ENCODE measurements around the gene KMT2E.
A peak's percentile ranks its signal among the peaks of the same experiment; 100 is the strongest.
"Not testable (repeated sequence)": the region's sequence is repeated elsewhere in the genome, so short reads cannot be mapped to it uniquely, and the experiment has no call there.

KMT2E gene

DNA sequence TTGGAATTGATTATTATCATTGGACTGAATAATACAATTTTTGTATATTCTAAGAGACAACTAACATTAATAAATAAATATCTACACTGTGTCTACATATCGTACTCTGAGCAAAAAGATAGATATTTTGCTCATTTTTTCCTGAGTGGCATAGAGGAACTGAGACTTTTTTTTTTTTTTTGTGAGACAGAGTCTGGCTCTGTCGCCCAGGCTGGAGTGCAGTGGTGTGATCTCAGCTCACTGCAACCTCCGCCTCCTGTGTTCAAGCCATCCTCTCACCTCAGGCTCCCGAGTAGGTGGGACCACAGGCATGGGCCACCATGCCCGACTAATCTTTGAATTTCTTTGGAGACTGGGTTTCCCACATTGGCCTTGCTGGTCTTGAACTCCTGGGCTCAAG is 14.0 kb downstream of the KMT2E start:
- Mint-ChIP-seq H3K27ac (ENCODE audit: low read depth) (no peak overlapping the region), H3K4me3 (peak overlapping the region; percentile 8), H3K27me3 (no peaks in the 10 kb centered on the region), H3K9me3 (no peaks in the 10 kb centered on the region), H3K4me1 (peaks cover 74% of the 10 kb centered on the region), H3K36me3 (ENCODE audit: insufficient read depth) (peaks cover 20% of the 10 kb centered on the region)
- DNase-seq (ENCODE audit: low spot score in 2 of 2) (no peak), ATAC-seq (replicated peaks; ENCODE audit: extremely low read depth, poor library complexity, severe bottlenecking) (peak; percentile 31)

DNA sequence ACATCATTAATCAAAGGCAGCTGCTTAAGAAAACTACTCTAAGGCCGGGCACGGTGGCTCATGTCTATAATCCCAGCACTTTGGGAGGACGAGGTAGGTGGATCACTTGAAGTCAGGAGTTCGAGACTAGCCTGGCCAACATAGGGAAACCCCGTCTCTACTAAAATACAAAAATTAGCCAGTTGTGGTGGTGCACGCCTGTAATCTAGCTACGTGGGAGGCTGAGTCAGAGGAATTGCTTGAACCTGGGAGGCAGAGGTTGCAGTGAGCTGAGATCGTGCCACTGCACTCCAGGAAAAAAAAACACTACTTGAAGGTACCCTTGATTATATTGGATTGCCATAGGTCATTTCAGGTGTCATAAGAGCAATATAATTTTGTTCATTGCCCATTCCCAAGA is 14.9 kb downstream of the KMT2E start:
- Mint-ChIP-seq H3K4me1 (peaks cover 72% of the 10 kb centered on the region), H3K27ac (ENCODE audit: low read depth) (peak overlapping the region; percentile 12), H3K36me3 (ENCODE audit: insufficient read depth) (peaks cover 22% of the 10 kb centered on the region), H3K4me3 (peak overlapping the region; percentile 36)
- DNase-seq (ENCODE audit: low spot score in 2 of 2); ATAC-seq (replicated peaks; ENCODE audit: extremely low read depth, poor library complexity, severe bottlenecking); H3K9me3 Mint-ChIP-seq; H3K27me3 Mint-ChIP-seq: not testable (repeated sequence)

DNA sequence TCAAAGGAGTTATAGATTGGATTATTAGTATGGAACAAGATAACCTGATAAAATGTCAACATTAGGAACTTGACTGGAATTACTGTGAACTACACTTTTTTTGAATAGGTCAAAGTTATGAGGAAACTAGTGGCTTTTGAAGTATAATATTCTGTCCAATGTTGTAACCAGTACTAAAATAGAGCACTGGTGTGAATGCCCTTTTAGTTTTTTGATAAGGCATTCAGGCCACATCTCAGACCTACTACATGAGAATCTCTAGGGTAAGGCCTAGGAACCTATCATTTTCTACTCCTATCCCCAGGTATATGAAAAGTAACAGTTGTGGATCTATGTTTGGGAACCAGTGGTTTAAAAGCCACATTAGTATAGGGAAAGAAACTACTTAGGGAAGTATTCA is 16.4 kb downstream of the KMT2E start:
- Mint-ChIP-seq H3K4me3 (peak overlapping the region; percentile 36), H3K9me3 (no peaks in the 10 kb centered on the region), H3K36me3 (ENCODE audit: insufficient read depth) (peaks cover 26% of the 10 kb centered on the region), H3K4me1 (peaks cover 66% of the 10 kb centered on the region), H3K27ac (ENCODE audit: low read depth) (peak overlapping the region; percentile 12), H3K27me3 (no peaks in the 10 kb centered on the region)
- ATAC-seq (replicated peaks; ENCODE audit: extremely low read depth, poor library complexity, severe bottlenecking) (no peak), DNase-seq (ENCODE audit: low spot score in 2 of 2) (no peak)

DNA sequence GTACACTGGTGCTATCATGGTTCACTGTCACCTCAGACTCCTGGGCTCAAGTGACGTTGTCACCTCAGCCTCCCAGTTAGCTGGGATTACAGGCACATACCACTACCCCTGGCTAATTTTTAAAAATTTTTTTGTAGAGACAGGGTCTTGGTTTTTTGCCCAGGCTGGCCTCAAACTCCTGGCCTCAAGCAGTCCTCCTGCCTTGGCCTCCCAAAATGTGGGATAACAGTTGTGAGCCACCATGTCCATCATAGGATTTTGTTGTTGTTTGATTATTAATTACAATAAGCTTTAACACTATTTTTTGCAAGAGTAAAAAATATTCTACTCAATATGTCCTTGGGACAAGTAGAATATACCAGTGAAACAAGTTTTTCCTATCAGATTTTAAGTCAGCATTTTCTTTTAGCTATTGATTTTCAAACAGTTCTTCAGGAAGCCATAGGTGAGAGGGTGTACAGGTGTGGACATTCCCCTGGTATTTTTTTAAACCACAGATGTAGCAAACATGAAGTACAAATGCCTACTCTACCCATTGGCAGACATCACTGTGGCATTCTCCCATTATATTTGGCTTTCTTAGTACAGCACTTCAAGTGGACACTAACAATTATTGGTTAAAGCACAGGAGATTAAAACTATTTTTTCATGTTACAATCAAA is 18.7 kb downstream of the KMT2E start:
- no peaks in the 10 kb centered on the region for H3K9me3 Mint-ChIP-seq
- no peak overlapping the region for H3K4me3 Mint-ChIP-seq
- peaks cover 60% of the 10 kb centered on the region for H3K4me1 Mint-ChIP-seq
- ATAC-seq (replicated peaks; ENCODE audit: extremely low read depth, poor library complexity, severe bottlenecking) (no peak), DNase-seq (ENCODE audit: low spot score in 2 of 2) (no peak)
- H3K27me3 Mint-ChIP-seq: no peaks in the 10 kb centered on the region
- peaks cover 29% of the 10 kb centered on the region for H3K36me3 Mint-ChIP-seq (ENCODE audit: insufficient read depth)
- H3K27ac Mint-ChIP-seq (ENCODE audit: low read depth): no peak overlapping the region

DNA sequence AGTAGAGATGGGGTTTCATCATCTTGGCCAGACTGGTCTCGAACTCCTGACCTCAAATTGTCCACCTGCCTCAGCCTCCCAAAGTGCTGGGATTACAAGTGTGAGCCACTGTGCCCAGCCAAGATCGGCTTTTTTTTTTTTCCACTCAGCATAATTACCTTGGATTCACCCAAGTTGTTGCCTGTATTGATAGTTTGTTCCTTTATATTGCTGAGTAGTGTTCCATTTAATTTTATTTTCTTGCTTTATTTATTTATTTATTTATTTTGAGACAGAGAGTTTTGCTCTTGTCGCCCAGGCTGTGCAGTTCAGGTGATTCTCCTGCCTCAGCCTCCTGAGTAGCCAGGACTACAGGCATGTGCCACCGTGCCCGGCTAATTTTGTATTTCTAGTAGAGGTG is 21.3 kb downstream of the KMT2E start:
- Mint-ChIP-seq H3K27ac (ENCODE audit: low read depth) (no peak overlapping the region), H3K27me3 (no peaks in the 10 kb centered on the region), H3K4me1 (peaks cover 53% of the 10 kb centered on the region), H3K9me3 (no peaks in the 10 kb centered on the region), H3K4me3 (peak overlapping the region; percentile 47), H3K36me3 (ENCODE audit: insufficient read depth) (peaks cover 34% of the 10 kb centered on the region)
- DNase-seq (ENCODE audit: low spot score in 2 of 2): no peak
- no peak for ATAC-seq (replicated peaks; ENCODE audit: extremely low read depth, poor library complexity, severe bottlenecking)

DNA sequence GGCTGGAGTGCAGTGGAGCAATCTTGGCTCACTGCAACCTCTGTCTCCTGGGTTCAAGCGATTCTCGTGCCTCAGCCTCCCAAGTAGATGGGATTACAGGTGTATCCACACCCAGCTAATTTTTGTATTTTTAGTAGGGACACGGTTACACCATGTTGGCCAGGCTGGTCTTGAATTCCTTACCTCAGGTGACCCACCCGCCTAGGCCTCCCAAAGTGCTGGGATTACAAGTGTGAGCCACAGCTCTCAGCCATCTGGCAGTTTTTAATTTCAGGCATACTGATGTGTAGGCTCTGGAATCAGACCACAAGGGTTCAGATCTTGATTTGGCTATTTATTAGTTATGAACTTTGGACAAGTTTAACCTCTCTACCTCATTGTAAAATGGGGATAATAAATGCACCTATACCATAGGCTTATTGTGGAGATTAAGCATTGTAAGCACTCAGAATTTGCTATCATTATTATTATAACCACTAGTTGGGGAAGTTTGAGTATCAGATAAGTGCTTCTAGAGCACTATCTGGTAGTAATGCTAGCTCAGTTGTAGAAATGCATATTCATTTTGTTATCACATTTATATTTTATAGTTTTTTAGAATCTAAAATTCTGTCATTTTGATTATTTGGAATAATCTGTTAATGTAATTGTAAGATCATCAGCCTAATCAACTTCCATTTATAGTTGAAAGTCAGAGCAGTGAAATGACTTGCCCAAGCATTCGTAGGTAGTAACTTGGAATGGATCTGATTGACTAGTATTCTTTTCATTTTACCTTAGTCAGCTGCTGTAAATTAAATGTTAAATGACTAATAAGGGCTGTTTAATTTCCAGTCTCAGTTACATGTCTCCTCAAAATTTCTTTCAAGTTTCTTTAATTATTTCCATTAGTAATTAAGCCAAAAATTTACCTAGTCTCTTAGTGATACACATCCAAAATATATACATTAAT is 22.5 kb downstream of the KMT2E start:
- H3K4me3 Mint-ChIP-seq: peak overlapping the region; percentile 47
- H3K4me1 Mint-ChIP-seq: peaks cover 44% of the 10 kb centered on the region
- no peaks in the 10 kb centered on the region for H3K9me3 Mint-ChIP-seq
- peak overlapping the region; percentile 65 for H3K27ac Mint-ChIP-seq (ENCODE audit: low read depth)
- no peaks in the 10 kb centered on the region for H3K27me3 Mint-ChIP-seq
- ATAC-seq (replicated peaks; ENCODE audit: extremely low read depth, poor library complexity, severe bottlenecking) (no peak), DNase-seq (ENCODE audit: low spot score in 2 of 2) (no peak)
- H3K36me3 Mint-ChIP-seq (ENCODE audit: insufficient read depth): peaks cover 35% of the 10 kb centered on the region

DNA sequence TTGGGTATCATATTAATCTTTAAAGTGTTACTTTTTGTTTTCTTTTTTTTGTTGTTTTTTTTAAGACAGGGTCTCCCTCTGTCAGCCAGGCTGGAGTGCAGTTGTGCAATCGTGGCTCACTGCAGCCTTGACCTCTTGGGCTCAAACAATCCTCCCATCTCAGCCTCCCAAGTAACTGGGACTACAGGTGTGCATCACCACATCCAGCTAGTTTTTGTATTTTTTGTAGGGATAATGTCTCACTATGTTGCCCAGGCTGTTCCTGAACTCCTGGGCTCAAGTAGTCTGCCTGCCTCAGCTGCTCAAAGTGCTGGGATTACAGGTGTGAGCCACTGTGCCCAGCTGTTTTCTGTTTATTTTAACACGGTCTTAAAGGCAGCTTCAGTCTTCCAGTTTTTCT is 23.3 kb downstream of the KMT2E start:
- Mint-ChIP-seq H3K27me3 (no peaks in the 10 kb centered on the region), H3K27ac (ENCODE audit: low read depth) (peak overlapping the region; percentile 65), H3K9me3 (no peaks in the 10 kb centered on the region), H3K4me1 (peaks cover 44% of the 10 kb centered on the region), H3K36me3 (ENCODE audit: insufficient read depth) (peaks cover 43% of the 10 kb centered on the region), H3K4me3 (peak overlapping the region; percentile 24)
- DNase-seq (ENCODE audit: low spot score in 2 of 2) (no peak), ATAC-seq (replicated peaks; ENCODE audit: extremely low read depth, poor library complexity, severe bottlenecking) (no peak)

DNA sequence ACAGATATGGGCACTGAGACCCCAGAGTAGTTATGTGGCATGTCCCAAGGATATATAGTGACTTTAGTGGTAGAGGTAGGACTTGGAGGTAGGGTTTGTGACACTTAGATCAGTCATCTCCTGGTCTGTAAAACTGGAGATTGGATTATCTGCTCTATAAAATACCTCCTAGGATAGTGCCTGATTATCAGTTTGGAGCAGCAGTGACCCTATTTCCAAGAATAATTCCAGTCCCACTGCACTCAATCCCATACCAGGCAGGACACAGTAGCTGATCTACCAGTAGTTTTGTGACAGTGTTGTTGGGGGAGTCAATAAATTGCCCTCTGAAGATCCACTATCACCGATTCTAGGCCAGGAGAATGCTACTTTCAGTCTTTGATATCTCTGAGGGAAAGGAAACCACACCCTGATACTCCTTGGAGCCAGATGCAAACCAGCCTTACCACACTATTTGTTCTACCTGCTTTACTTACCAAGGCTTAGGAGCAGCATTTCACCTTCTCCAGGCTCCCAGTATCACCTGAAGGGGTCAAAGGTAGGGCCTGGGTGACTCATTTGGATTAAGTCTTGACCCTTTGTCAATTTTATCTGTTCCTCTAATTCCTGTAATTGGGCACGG is 30.6 kb downstream of the KMT2E start:
- Mint-ChIP-seq H3K27ac (ENCODE audit: low read depth) (no peak overlapping the region), H3K9me3 (no peaks in the 10 kb centered on the region), H3K27me3 (no peaks in the 10 kb centered on the region), H3K36me3 (ENCODE audit: insufficient read depth) (peaks cover 62% of the 10 kb centered on the region), H3K4me3 (no peak overlapping the region), H3K4me1 (peaks cover 34% of the 10 kb centered on the region)
- ATAC-seq (replicated peaks; ENCODE audit: extremely low read depth, poor library complexity, severe bottlenecking): no peak
- DNase-seq (ENCODE audit: low spot score in 2 of 2): no peak

DNA sequence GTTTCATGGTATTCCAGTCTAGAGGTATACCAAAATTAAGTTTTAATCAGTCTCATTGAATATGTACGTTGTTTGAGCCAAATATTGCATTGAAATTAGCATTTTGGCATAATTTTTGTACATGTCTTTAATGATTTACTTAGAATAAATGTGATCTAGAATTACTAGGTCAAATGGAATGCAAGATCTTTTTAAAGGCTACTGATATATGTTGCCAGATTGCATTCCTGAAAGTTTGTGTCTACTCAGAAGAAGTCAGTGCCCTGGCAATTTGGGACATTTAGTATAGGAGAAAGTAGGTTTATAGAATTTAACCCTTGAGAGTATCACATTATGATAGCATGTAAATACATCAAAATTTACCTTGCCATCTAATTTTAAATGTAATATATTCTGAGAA is 32.4 kb downstream of the KMT2E start:
- ATAC-seq (replicated peaks; ENCODE audit: extremely low read depth, poor library complexity, severe bottlenecking) (no peak), DNase-seq (ENCODE audit: low spot score in 2 of 2) (no peak)
- Mint-ChIP-seq H3K4me1 (peaks cover 53% of the 10 kb centered on the region), H3K9me3 (no peaks in the 10 kb centered on the region), H3K27me3 (no peaks in the 10 kb centered on the region), H3K4me3 (no peak overlapping the region), H3K36me3 (ENCODE audit: insufficient read depth) (peaks cover 75% of the 10 kb centered on the region), H3K27ac (ENCODE audit: low read depth) (peak overlapping the region; percentile 80)

DNA sequence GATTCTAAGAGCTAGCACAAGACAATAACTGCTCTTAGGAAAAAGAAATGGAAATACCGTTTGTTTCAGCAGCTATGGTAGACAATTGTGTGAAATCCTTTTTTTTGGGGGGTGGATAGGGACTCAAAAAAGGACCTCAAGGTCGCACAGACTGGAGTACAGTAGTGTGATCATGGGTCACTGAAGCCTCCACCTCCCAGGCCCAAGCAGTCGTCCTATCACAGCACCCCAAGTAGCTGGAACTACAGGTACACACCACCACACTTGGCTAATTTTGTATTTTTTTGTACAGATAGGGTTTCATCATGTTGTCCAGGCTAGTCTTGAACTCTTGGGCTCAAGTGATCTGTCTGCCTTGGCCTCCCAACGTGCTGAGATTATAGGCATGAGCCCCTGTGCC is 33.9 kb downstream of the KMT2E start:
- H3K27ac Mint-ChIP-seq (ENCODE audit: low read depth): no peak overlapping the region

DNA sequence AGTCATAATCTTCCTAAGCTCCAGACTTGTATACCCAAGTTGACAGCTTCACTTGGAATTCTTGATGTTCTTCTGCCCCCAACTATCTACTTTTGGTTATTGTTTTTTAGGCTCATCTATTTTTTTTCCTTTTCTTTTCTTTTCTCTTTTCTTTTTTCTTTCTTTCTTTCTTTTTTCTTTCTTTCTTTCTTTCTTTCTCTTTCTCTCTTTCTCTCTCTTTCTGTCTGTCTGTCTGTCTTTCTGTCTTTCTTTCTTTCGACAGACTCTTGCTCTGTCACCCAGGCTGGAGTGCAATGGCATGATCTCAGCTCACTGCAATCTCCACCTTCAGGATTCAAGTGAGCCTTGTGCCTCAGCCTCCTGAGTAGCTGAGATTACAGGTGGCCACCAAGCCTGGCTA is 36.5 kb downstream of the KMT2E start:
- H3K27ac Mint-ChIP-seq (ENCODE audit: low read depth): peak overlapping the region; percentile 89
- ATAC-seq (replicated peaks; ENCODE audit: extremely low read depth, poor library complexity, severe bottlenecking) (no peak), DNase-seq (ENCODE audit: low spot score in 2 of 2) (no peak)
- H3K36me3 Mint-ChIP-seq (ENCODE audit: insufficient read depth): peaks cover 62% of the 10 kb centered on the region
- H3K4me1 Mint-ChIP-seq: peaks cover 65% of the 10 kb centered on the region
- H3K4me3 Mint-ChIP-seq: no peak overlapping the region
- no peaks in the 10 kb centered on the region for H3K9me3 Mint-ChIP-seq
- no peaks in the 10 kb centered on the region for H3K27me3 Mint-ChIP-seq

More for the DNA sequence above, 33.9 kb downstream of the KMT2E start:
- Mint-ChIP-seq H3K27me3 (no peaks in the 10 kb centered on the region), H3K4me1 (peaks cover 62% of the 10 kb centered on the region), H3K4me3 (no peak overlapping the region), H3K36me3 (ENCODE audit: insufficient read depth) (peaks cover 68% of the 10 kb centered on the region), H3K9me3 (no peaks in the 10 kb centered on the region)
- ATAC-seq (replicated peaks; ENCODE audit: extremely low read depth, poor library complexity, severe bottlenecking): no peak
- no peak for DNase-seq (ENCODE audit: low spot score in 2 of 2)

DNA sequence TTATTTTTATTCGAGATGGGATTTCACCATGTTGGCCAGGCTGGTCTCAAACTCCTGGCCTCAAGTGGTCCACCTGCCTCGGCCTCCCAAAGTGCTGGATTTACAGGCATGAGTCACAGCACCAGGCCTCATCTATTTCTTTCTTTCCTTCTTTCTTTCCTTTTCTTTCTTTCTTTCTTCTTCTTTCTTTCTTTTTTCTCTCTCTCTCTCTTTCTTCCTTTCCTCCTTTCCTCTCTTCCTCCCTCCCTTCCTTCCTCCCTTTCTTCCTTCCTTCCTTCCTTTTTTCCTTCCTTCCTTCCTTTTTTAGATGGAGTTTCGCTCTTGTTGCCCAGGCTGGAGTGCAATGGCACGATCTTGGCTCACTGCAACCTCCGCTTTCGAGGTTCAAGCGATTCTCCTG is 36.9 kb downstream of the KMT2E start:
- not testable (repeated sequence) for H3K9me3 Mint-ChIP-seq; DNase-seq (ENCODE audit: low spot score in 2 of 2); H3K27me3 Mint-ChIP-seq; ATAC-seq (replicated peaks; ENCODE audit: extremely low read depth, poor library complexity, severe bottlenecking); H3K4me3 Mint-ChIP-seq
- Mint-ChIP-seq H3K36me3 (ENCODE audit: insufficient read depth) (peaks cover 58% of the 10 kb centered on the region), H3K4me1 (peaks cover 65% of the 10 kb centered on the region), H3K27ac (ENCODE audit: low read depth) (peak overlapping the region; percentile 89)

Data from central memory CD8-positive, alpha-beta T cell (primary cell).